ENCODE data around the gene SMAD6. TPM values are rescaled to one million over a fixed set of nuclear protein-coding genes. Genes with fewer than 3 reads are reported as not detected.

The SMAD6 gene
- polyA plus RNA-seq, 1 donor from 2014 or later = 0.16 TPM

DNA sequence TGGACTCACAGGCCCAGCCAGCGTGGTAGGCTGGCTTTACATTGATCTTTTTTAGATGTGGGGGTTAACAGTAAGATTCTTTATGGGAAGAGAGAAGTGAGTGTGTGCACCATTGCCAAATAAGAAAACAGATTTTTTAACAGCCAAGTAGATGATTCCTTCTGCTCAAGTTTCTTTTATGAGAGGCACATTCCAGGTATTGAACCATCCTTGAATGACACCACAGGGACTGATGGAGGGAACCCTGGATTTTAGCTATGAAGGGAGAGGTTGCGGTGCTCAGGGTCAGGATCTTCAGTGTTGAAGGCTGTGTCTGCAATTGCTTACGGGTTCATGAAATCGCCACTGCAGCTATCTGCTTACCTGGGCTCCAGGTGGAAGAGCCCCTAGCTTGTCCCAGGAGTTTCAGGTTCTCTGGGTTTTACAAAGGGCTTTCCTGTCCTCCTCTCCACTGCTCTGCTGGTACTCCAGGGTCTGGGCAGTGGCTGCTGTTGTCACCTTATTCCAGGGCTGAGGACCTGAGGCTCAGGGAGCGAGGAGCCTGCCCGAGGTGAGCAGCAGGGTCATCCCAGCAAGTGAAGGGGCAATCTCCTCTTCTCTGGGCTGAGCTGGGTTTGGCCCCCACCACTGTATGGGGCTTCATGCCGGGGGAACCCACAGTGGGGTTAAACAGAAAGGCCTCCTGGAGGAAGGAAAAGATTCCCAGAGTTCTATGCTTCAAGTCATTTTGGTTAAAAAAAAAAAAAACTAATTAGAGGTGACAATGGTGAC, 53.4 kb downstream of the SMAD6 start:
- H3K4me3 ChIP-seq (ENCODE audit: low read length) = no peak overlapping the region
- no peaks in the 10 kb centered on the region for H3K27me3 ChIP-seq (ENCODE audit: insufficient read depth, low read depth, low read length)
- TF ChIP-seq TAF1 (IDR thresholded peaks at IDR 0.05; ENCODE audit: low read depth) (no peak), RAD21 (conservative IDR thresholded peaks at IDR 0.05) (no peak), POLR2AphosphoS5 (IDR thresholded peaks at IDR 0.05) (no peak), EZH2 (IDR thresholded peaks at IDR 0.05; ENCODE audit: borderline replicate concordance, insufficient read depth, low read length, poor library complexity, severe bottlenecking) (no peak), EP300 (conservative IDR thresholded peaks at IDR 0.05; ENCODE audit: poor library complexity, severe bottlenecking) (no peak), SMC3 (conservative IDR thresholded peaks at IDR 0.05; ENCODE audit: poor library complexity) (no peak), MXI1 (conservative IDR thresholded peaks at IDR 0.05; ENCODE audit: poor library complexity, severe bottlenecking) (no peak)
- TF ChIP-seq, protein P1, sequence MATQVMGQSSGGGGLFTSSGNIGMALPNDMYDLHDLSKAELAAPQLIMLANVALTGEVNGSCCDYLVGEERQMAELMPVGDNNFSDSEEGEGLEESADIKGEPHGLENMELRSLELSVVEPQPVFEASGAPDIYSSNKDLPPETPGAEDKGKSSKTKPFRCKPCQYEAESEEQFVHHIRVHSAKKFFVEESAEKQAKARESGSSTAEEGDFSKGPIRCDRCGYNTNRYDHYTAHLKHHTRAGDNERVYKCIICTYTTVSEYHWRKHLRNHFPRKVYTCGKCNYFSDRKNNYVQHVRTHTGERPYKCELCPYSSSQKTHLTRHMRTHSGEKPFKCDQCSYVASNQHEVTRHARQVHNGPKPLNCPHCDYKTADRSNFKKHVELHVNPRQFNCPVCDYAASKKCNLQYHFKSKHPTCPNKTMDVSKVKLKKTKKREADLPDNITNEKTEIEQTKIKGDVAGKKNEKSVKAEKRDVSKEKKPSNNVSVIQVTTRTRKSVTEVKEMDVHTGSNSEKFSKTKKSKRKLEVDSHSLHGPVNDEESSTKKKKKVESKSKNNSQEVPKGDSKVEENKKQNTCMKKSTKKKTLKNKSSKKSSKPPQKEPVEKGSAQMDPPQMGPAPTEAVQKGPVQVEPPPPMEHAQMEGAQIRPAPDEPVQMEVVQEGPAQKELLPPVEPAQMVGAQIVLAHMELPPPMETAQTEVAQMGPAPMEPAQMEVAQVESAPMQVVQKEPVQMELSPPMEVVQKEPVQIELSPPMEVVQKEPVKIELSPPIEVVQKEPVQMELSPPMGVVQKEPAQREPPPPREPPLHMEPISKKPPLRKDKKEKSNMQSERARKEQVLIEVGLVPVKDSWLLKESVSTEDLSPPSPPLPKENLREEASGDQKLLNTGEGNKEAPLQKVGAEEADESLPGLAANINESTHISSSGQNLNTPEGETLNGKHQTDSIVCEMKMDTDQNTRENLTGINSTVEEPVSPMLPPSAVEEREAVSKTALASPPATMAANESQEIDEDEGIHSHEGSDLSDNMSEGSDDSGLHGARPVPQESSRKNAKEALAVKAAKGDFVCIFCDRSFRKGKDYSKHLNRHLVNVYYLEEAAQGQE (IDR thresholded peaks at IDR 0.05; ENCODE audit: borderline replicate concordance) = no peak
- TF ChIP-seq, protein P2, sequence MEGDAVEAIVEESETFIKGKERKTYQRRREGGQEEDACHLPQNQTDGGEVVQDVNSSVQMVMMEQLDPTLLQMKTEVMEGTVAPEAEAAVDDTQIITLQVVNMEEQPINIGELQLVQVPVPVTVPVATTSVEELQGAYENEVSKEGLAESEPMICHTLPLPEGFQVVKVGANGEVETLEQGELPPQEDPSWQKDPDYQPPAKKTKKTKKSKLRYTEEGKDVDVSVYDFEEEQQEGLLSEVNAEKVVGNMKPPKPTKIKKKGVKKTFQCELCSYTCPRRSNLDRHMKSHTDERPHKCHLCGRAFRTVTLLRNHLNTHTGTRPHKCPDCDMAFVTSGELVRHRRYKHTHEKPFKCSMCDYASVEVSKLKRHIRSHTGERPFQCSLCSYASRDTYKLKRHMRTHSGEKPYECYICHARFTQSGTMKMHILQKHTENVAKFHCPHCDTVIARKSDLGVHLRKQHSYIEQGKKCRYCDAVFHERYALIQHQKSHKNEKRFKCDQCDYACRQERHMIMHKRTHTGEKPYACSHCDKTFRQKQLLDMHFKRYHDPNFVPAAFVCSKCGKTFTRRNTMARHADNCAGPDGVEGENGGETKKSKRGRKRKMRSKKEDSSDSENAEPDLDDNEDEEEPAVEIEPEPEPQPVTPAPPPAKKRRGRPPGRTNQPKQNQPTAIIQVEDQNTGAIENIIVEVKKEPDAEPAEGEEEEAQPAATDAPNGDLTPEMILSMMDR (IDR thresholded peaks at IDR 0.05; ENCODE audit: poor library complexity, severe bottlenecking) = no peak
- no peak overlapping the region for H3K9ac ChIP-seq (ENCODE audit: low read length)
- H3K27ac ChIP-seq (ENCODE audit: low read length) = no peak overlapping the region
- no peaks in the 10 kb centered on the region for H3K79me2 ChIP-seq (replicated peaks; ENCODE audit: insufficient read depth, low read length)
- H4K20me1 ChIP-seq (ENCODE audit: insufficient read depth) = no peaks in the 10 kb centered on the region
- no peaks in the 10 kb centered on the region for H3K36me3 ChIP-seq (ENCODE audit: insufficient read depth, low read length)
- H3K4me2 ChIP-seq (ENCODE audit: low read length) = no peak overlapping the region
- H3F3A ChIP-seq (ENCODE audit: insufficient read depth, low read length, poor library complexity, severe bottlenecking) = no peaks in the 10 kb centered on the region
- H2AFZ ChIP-seq (ENCODE audit: low read depth, low read length) = no peak overlapping the region
- no peaks in the 10 kb centered on the region for H3K9me2 ChIP-seq (ENCODE audit: insufficient read depth, low read length)
- H3K9me3 ChIP-seq (ENCODE audit: low read length) = peaks cover 6% of the 10 kb centered on the region

DNA sequence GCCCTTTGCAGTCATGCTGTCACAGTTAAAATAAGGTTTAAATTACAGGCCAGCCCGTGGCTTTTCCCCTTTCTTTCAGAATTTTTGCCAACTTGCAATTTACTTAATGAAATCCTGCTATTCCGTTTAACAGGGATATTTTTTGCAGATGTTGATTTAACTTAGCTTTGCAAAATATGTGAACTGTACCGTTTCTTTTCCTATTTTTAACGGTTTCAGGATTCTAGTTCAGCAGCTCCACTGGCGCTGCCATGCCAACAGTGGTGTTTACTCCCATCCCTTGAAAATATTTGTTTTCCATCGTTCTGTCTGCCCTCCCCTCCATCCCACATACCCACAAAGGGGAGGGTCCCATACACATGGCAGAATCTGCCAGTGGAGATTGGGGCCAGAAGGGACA, 54.3 kb downstream of the SMAD6 start:
- no peaks in the 10 kb centered on the region for H3K27me3 ChIP-seq (ENCODE audit: insufficient read depth, low read depth, low read length)
- no peaks in the 10 kb centered on the region for H3K36me3 ChIP-seq (ENCODE audit: insufficient read depth, low read length)
- no peaks in the 10 kb centered on the region for H3K9me2 ChIP-seq (ENCODE audit: insufficient read depth, low read length)
- H3K79me2 ChIP-seq (replicated peaks; ENCODE audit: insufficient read depth, low read length) = no peaks in the 10 kb centered on the region
- peaks cover 6% of the 10 kb centered on the region for H3K9me3 ChIP-seq (ENCODE audit: low read length)
- no peaks in the 10 kb centered on the region for H4K20me1 ChIP-seq (ENCODE audit: insufficient read depth)
- H3K27ac ChIP-seq (ENCODE audit: low read length) = no peak overlapping the region
- no peak overlapping the region for H2AFZ ChIP-seq (ENCODE audit: low read depth, low read length)
- no peak overlapping the region for H3K4me3 ChIP-seq (ENCODE audit: low read length)
- no peak overlapping the region for H3K9ac ChIP-seq (ENCODE audit: low read length)
- no peaks in the 10 kb centered on the region for H3F3A ChIP-seq (ENCODE audit: insufficient read depth, low read length, poor library complexity, severe bottlenecking)
- TF ChIP-seq RAD21 (conservative IDR thresholded peaks at IDR 0.05) = no peak
- TF ChIP-seq, protein P2 (IDR thresholded peaks at IDR 0.05; ENCODE audit: poor library complexity, severe bottlenecking) = no peak
- TF ChIP-seq EZH2 (IDR thresholded peaks at IDR 0.05; ENCODE audit: borderline replicate concordance, insufficient read depth, low read length, poor library complexity, severe bottlenecking) = no peak
- TF ChIP-seq MXI1 (conservative IDR thresholded peaks at IDR 0.05; ENCODE audit: poor library complexity, severe bottlenecking) = no peak
- TF ChIP-seq, protein P1 (IDR thresholded peaks at IDR 0.05; ENCODE audit: borderline replicate concordance) = no peak
- no peak for TF ChIP-seq EP300 (conservative IDR thresholded peaks at IDR 0.05; ENCODE audit: poor library complexity, severe bottlenecking)
- no peak for TF ChIP-seq SMC3 (conservative IDR thresholded peaks at IDR 0.05; ENCODE audit: poor library complexity)
- no peak for TF ChIP-seq TAF1 (IDR thresholded peaks at IDR 0.05; ENCODE audit: low read depth)
- TF ChIP-seq POLR2AphosphoS5 (IDR thresholded peaks at IDR 0.05) = no peak
- H3K4me2 ChIP-seq (ENCODE audit: low read length) = no peak overlapping the region

Measured in neural cell (in vitro differentiated cells).